Neural crest cell (in vitro differentiated cells): Measurements from ENCODE around the gene PXDN. TPM values are rescaled to one million over a fixed set of nuclear protein-coding genes. Genes with fewer than 3 reads are reported as not detected.

Source experiments
- DNase-seq: peaks from one replicate; pipeline ENCODE4 v3.0.0; 2021; ENCODE audit warnings: low read depth, mixed read lengths, low spot score
- H3K27ac Mint-ChIP-seq: one replicate; pipeline ENCODE4 v1.8.0; 2021; ENCODE audit warnings: mild to moderate bottlenecking, mixed read lengths; ENCODE audit not compliant: unreplicated experiment
- H3K27me3 Mint-ChIP-seq: 2 replicates; pipeline ENCODE4 v1.8.0; 2021; ENCODE audit warnings: low read depth, mild to moderate bottlenecking, mixed read lengths
- H3K36me3 Mint-ChIP-seq: 2 replicates; pipeline ENCODE4 v1.8.0; 2021; ENCODE audit warnings: low read depth, mild to moderate bottlenecking, mixed read lengths
- H3K4me1 Mint-ChIP-seq: 2 replicates; pipeline ENCODE4 v1.8.0; 2021; ENCODE audit warnings: mixed read lengths
- H3K4me3 Mint-ChIP-seq: one replicate; pipeline ENCODE4 v1.8.0; 2021; ENCODE audit warnings: mild to moderate bottlenecking, mixed read lengths
- H3K9me3 Mint-ChIP-seq: 2 replicates; pipeline ENCODE4 v1.8.0; 2021; ENCODE audit warnings: mixed read lengths
- total RNA-seq: library from RNA; stranded (reverse); gene quantifications from 2 replicates; pipeline ENCODE4 v1.2.1, GENCODE V29; 2021
- TF ChIP-seq, protein P1 (sequence below): fragments of 200-600 bp; sonication (generic); conservative IDR thresholded peaks from 2 replicates; pipeline ENCODE4 v1.5.0; 2021; ENCODE audit warnings: antibody characterized with exemption, mild to moderate bottlenecking

Gene PXDN
- total RNA-seq, 1 donor from 2014 or later, result 218 TPM

DNA sequence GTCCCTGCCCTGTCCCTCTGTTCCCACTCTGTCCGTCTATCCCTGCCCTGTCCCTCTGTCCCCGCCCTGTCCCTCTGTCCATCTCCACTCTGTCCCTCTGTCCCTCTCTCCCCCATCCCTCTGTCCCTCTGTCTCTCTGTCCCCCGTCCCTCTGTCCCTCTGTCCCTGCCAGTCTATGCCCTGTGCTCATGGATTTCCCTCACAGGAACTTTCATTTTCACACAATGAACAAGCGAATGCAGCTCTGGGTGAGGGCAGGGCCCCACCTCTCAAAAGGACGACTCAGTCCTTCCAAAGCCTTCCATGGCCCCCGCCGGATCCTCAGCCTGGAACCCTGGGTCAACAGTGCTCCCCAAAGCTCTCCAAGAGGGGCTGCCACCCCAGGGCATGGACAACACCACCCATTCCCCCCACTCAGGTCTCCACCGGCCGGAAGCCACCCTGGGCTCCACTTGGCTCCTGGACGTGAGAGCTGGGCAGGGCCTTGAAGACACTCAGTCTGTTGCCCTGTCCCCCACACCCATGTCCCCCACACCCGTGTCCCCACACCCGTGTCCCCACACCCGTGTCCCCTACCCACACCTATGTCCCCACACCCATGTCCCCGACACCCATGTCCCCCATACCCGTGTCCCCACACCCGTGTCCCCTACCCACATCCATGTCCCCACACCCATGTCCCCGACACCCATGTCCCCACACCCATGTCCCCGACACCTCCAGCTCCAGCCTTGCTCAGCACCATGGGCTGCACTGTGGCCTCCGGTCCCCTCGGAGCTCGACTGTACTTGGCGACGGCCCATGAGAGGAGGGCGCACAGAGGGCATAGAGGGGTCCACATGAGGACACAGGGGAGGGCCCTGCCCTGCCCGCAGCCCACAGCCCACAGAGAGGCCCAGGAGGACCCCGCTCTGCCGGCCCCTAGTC, 156.0 kb downstream of the PXDN start:
- Mint-ChIP-seq H3K9me3 (no peaks in the 10 kb centered on the region), H3K36me3 (no peaks in the 10 kb centered on the region), H3K4me3 (no peak overlapping the region), H3K4me1 (peaks cover 27% of the 10 kb centered on the region), H3K27me3 (no peaks in the 10 kb centered on the region), H3K27ac (no peak overlapping the region)
- TF ChIP-seq, protein P1, sequence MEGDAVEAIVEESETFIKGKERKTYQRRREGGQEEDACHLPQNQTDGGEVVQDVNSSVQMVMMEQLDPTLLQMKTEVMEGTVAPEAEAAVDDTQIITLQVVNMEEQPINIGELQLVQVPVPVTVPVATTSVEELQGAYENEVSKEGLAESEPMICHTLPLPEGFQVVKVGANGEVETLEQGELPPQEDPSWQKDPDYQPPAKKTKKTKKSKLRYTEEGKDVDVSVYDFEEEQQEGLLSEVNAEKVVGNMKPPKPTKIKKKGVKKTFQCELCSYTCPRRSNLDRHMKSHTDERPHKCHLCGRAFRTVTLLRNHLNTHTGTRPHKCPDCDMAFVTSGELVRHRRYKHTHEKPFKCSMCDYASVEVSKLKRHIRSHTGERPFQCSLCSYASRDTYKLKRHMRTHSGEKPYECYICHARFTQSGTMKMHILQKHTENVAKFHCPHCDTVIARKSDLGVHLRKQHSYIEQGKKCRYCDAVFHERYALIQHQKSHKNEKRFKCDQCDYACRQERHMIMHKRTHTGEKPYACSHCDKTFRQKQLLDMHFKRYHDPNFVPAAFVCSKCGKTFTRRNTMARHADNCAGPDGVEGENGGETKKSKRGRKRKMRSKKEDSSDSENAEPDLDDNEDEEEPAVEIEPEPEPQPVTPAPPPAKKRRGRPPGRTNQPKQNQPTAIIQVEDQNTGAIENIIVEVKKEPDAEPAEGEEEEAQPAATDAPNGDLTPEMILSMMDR, result no peak
- DNase-seq, result no peak

- H3K9me3 Mint-ChIP-seq, result no peaks in the 10 kb centered on the region
- no peaks in the 10 kb centered on the region for H3K27me3 Mint-ChIP-seq
- no peaks in the 10 kb centered on the region for H3K36me3 Mint-ChIP-seq
- TF ChIP-seq, protein P1, result no peak
- H3K4me3 Mint-ChIP-seq, result no peak overlapping the region
- H3K27ac Mint-ChIP-seq, result no peak overlapping the region
- peaks cover 26% of the 10 kb centered on the region for H3K4me1 Mint-ChIP-seq
- no peak for DNase-seq
Observed at GRCh38 chr2:1586923-1587840, 157.1 kb downstream of the PXDN start.

GRCh38 chr2:1586251-1586922, 157.9 kb downstream of the PXDN start:
- Mint-ChIP-seq H3K27me3 (no peaks in the 10 kb centered on the region), H3K27ac (no peak overlapping the region), H3K36me3 (no peaks in the 10 kb centered on the region), H3K9me3 (no peaks in the 10 kb centered on the region), H3K4me1 (peaks cover 22% of the 10 kb centered on the region), H3K4me3 (no peak overlapping the region)
- no peak for DNase-seq
- TF ChIP-seq, protein P1, result no peak

DNA sequence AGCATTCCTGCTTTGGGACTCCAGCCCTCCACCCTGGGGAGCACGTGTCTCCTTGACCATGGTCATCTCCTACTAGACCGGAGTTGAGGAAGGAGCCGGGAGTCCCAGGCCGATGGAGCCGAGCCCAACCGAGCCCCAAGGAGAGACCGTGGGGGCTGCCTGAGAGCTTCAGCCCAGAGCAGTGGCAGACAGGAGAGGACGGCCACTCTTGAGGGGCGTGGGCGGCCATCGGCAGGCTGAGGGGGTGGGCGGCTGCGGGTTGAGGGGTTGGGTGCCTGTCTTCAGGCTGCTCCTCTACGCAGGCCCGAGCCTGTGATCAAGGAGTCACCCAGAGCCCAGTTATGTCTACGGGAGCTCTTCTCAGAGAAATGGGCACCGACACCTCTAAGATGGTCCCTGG, 158.7 kb downstream of the PXDN start:
- DNase-seq, result no peak
- no peaks in the 10 kb centered on the region for H3K27me3 Mint-ChIP-seq
- H3K27ac Mint-ChIP-seq, result no peak overlapping the region
- H3K4me3 Mint-ChIP-seq, result no peak overlapping the region
- H3K9me3 Mint-ChIP-seq, result no peaks in the 10 kb centered on the region
- no peaks in the 10 kb centered on the region for H3K36me3 Mint-ChIP-seq
- peaks cover 16% of the 10 kb centered on the region for H3K4me1 Mint-ChIP-seq
- TF ChIP-seq, protein P1, result no peak
